A172 (cell line): ENCODE data around the gene EVA1A. TPM values are rescaled to one million over a fixed set of nuclear protein-coding genes. Genes with fewer than 3 reads are reported as not detected.

ENCODE experiments used
- DNase-seq: peaks from one replicate; pipeline ENCODE4 v3.0.0-alpha.2; 2015; ENCODE audit warnings: low spot score
- total RNA-seq: library from RNA; depleted of rRNA; stranded (reverse); fragments of >200 nt; shearing (Covaris generic); gene quantifications from 2 replicates; pipeline ENCODE4 v1.2.3, GENCODE V29; 2014

Gene EVA1A
- total RNA-seq, 1 experiment from 2014 or later, result 38.3 TPM

- DNase-seq, result no peak
These were observed 28.8 kb upstream of the EVA1A start for GRCh38 chr2:75589391-75590105.

GRCh38 chr2:75587954-75588587 lies 27.3 kb upstream of the EVA1A start:
- DNase-seq, result peak; percentile 85

GRCh38 chr2:75586971-75587370 lies 26.2 kb upstream of the EVA1A start:
- DNase-seq, result no peak

- DNase-seq, result no peak
These were observed 22.1 kb upstream of the EVA1A start for GRCh38 chr2:75582840-75583239.

GRCh38 chr2:75580606-75581005 lies 19.9 kb upstream of the EVA1A start:
- DNase-seq, result no peak

GRCh38 chr2:75580156-75580555 lies 19.4 kb upstream of the EVA1A start:
- no peak for DNase-seq

GRCh38 chr2:75579186-75579585 lies 18.4 kb upstream of the EVA1A start:
- no peak for DNase-seq

- no peak for DNase-seq
These were observed 16.5 kb upstream of the EVA1A start for GRCh38 chr2:75577280-75577679.

GRCh38 chr2:75574106-75574505 lies 13.4 kb upstream of the EVA1A start:
- DNase-seq, result no peak

- no peak for DNase-seq
These were observed 12.6 kb upstream of the EVA1A start for GRCh38 chr2:75573145-75573878.

- no peak for DNase-seq
These were observed 11.1 kb upstream of the EVA1A start for GRCh38 chr2:75571730-75572430.

- DNase-seq, result no peak
These were observed 10.4 kb upstream of the EVA1A start for GRCh38 chr2:75570948-75571729.

- no peak for DNase-seq
These were observed 9.5 kb upstream of the EVA1A start for GRCh38 chr2:75570024-75570947.

GRCh38 chr2:75569546-75569945 lies 8.8 kb upstream of the EVA1A start:
- no peak for DNase-seq

GRCh38 chr2:75568174-75568573 lies 7.4 kb upstream of the EVA1A start:
- DNase-seq, result no peak

- DNase-seq, result no peak
These were observed 5.0 kb upstream of the EVA1A start for GRCh38 chr2:75565472-75566462.

- no peak for DNase-seq
These were observed 4.1 kb upstream of the EVA1A start for GRCh38 chr2:75564713-75565359.

- no peak for DNase-seq
These were observed 3.4 kb upstream of the EVA1A start for GRCh38 chr2:75564026-75564688.
